ENCODE data around the gene LPO.
A peak's percentile ranks its signal among the peaks of the same experiment; 100 is the strongest.

LPO gene

GRCh38 chr17:58210922-58211321 is 27.5 kb upstream of the LPO start:
- FAIRE-seq (no peak), DNase-seq (ENCODE audit: insufficient read length, low spot score) (no peak)
- TF ChIP-seq POLR2A (IDR thresholded peaks at IDR 0.05; ENCODE audit: low read depth, low read length) = no peak

- no peak for TF ChIP-seq POLR2A (IDR thresholded peaks at IDR 0.05; ENCODE audit: low read depth, low read length)
- DNase-seq (ENCODE audit: insufficient read length, low spot score) (no peak), FAIRE-seq (no peak)
Measured at GRCh38 chr17:58215685-58216084, 22.7 kb upstream of the LPO start.

- FAIRE-seq = no peak
- TF ChIP-seq POLR2A (IDR thresholded peaks at IDR 0.05; ENCODE audit: low read depth, low read length) = no peak
Measured at GRCh38 chr17:58217766-58218165, 20.6 kb upstream of the LPO start.

GRCh38 chr17:58219007-58219788 is 19.2 kb upstream of the LPO start, which contains the start of gene MKS1:
Gene MKS1 (minus strand): TSS chr17:58219255. CDS start chr17:58219230, 25 bp downstream.
- FAIRE-seq = peak; percentile 90
- TF ChIP-seq POLR2A (IDR thresholded peaks at IDR 0.05; ENCODE audit: low read depth, low read length) = peak; percentile 96
- DNase-seq (ENCODE audit: insufficient read length, low spot score) = peak; percentile 99

More at GRCh38 chr17:58217766-58218165, 20.6 kb upstream of the LPO start:
- no peak for DNase-seq (ENCODE audit: insufficient read length, low spot score)

GRCh38 chr17:58219789-58220183 is 18.6 kb upstream of the LPO start:
- FAIRE-seq (peak; percentile 15), DNase-seq (ENCODE audit: insufficient read length, low spot score) (no peak)
- no peak for TF ChIP-seq POLR2A (IDR thresholded peaks at IDR 0.05; ENCODE audit: low read depth, low read length)

- DNase-seq (ENCODE audit: insufficient read length, low spot score) (peak; percentile 44), FAIRE-seq (peak; percentile 81)
- no peak for TF ChIP-seq POLR2A (IDR thresholded peaks at IDR 0.05; ENCODE audit: low read depth, low read length)
Measured at GRCh38 chr17:58224315-58224714, 14.1 kb upstream of the LPO start.

- FAIRE-seq (no peak), DNase-seq (ENCODE audit: insufficient read length, low spot score) (no peak)
- no peak for TF ChIP-seq POLR2A (IDR thresholded peaks at IDR 0.05; ENCODE audit: low read depth, low read length)
Measured at GRCh38 chr17:58227733-58228132, 10.7 kb upstream of the LPO start.

GRCh38 chr17:58228679-58229078 is 9.7 kb upstream of the LPO start:
- FAIRE-seq = no peak
- no peak for DNase-seq (ENCODE audit: insufficient read length, low spot score)
- no peak for TF ChIP-seq POLR2A (IDR thresholded peaks at IDR 0.05; ENCODE audit: low read depth, low read length)

- TF ChIP-seq POLR2A (IDR thresholded peaks at IDR 0.05; ENCODE audit: low read depth, low read length) = no peak
- FAIRE-seq (no peak), DNase-seq (ENCODE audit: insufficient read length, low spot score) (no peak)
Measured at GRCh38 chr17:58229384-58229783, 9.0 kb upstream of the LPO start.

- no peak for FAIRE-seq
- TF ChIP-seq POLR2A (IDR thresholded peaks at IDR 0.05; ENCODE audit: low read depth, low read length) = no peak
- DNase-seq (ENCODE audit: insufficient read length, low spot score) = no peak
Measured at GRCh38 chr17:58229881-58230280, 8.5 kb upstream of the LPO start.

GRCh38 chr17:58231641-58232040 is 6.7 kb upstream of the LPO start:
- TF ChIP-seq POLR2A (IDR thresholded peaks at IDR 0.05; ENCODE audit: low read depth, low read length) = no peak
- DNase-seq (ENCODE audit: insufficient read length, low spot score) (no peak), FAIRE-seq (no peak)

- FAIRE-seq = no peak
Measured at GRCh38 chr17:58232707-58233156, 5.7 kb upstream of the LPO start.

GRCh38 chr17:58233543-58233942 is 4.8 kb upstream of the LPO start:
- DNase-seq (ENCODE audit: insufficient read length, low spot score) = no peak
- FAIRE-seq = no peak
- no peak for TF ChIP-seq POLR2A (IDR thresholded peaks at IDR 0.05; ENCODE audit: low read depth, low read length)

More at GRCh38 chr17:58232707-58233156, 5.7 kb upstream of the LPO start:
- no peak for TF ChIP-seq POLR2A (IDR thresholded peaks at IDR 0.05; ENCODE audit: low read depth, low read length)
- DNase-seq (ENCODE audit: insufficient read length, low spot score) = peak; percentile 50

GRCh38 chr17:58234512-58234911 is 3.9 kb upstream of the LPO start:
- FAIRE-seq (no peak), DNase-seq (ENCODE audit: insufficient read length, low spot score) (no peak)
- no peak for TF ChIP-seq POLR2A (IDR thresholded peaks at IDR 0.05; ENCODE audit: low read depth, low read length)

- TF ChIP-seq POLR2A (IDR thresholded peaks at IDR 0.05; ENCODE audit: low read depth, low read length) = no peak
- DNase-seq (ENCODE audit: insufficient read length, low spot score) (no peak), FAIRE-seq (no peak)
Measured at GRCh38 chr17:58235821-58236220, 2.6 kb upstream of the LPO start.
